A172 (cell line): Measurements from ENCODE around the gene RASAL3. TPM values are rescaled to one million over a fixed set of nuclear protein-coding genes. Genes with fewer than 3 reads are reported as not detected.
A peak's percentile ranks its signal among the peaks of the same experiment; 100 is the strongest.

Experiments
- DNase-seq: peaks from one replicate; pipeline ENCODE4 v3.0.0-alpha.2; 2015; ENCODE audit warnings: low spot score
- total RNA-seq: library from RNA; depleted of rRNA; stranded (reverse); fragments of >200 nt; shearing (Covaris generic); gene quantifications from 2 replicates; pipeline ENCODE4 v1.2.3, GENCODE V29; 2014

The RASAL3 gene
- total RNA-seq, 1 experiment from 2014 or later = not detected

DNA sequence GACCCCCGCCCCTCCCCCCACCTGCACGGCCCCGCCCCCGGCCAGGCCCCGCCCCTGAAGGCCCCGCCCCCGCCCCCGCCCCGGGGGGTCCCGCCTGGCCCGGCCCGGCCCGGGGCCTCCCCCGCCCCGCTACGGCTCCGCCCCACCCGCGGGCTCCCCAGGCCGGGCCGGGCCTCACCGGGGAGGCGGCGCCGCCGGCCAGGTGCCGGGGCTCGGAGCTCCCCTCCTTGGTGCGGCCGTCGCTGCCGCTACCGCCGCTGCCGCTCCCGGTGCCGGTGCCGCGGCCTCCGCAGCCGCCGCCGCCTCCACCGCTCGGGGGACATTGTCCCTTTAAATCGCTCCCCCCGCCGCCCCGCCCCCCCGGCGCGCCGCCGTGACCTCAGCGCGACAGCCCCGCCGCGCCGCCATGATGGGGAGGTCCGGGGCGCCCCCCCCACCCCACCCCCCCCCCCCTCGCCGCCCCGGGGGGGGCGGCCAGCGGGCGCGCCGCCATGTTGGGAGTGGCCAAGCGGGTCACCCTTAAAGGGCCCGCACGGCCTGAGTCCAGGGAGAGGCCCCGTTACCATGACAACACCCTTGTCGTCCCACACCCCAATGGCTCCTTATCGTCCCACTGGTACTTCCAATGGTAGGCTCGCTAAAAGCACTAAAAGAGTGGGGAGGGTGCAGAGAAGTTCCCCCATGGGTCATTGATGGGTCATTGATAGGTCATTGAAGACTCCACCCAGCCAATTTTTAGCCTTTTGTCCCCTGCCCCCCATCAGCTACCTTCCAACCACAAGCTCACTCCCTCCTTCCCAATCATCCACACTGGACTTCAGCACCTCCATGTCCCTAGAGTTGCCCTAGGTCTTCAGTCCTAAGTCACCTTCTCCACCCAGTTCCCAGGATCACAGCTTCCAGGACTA, 14.5 kb downstream of the RASAL3 start, which contains the start of gene WIZ:
WIZ (minus strand) TSS at position 337 of the 908 bp plus-strand sequence. CDS start 1,649 bp downstream, outside the sequence.
- DNase-seq = peak; percentile 49

DNA sequence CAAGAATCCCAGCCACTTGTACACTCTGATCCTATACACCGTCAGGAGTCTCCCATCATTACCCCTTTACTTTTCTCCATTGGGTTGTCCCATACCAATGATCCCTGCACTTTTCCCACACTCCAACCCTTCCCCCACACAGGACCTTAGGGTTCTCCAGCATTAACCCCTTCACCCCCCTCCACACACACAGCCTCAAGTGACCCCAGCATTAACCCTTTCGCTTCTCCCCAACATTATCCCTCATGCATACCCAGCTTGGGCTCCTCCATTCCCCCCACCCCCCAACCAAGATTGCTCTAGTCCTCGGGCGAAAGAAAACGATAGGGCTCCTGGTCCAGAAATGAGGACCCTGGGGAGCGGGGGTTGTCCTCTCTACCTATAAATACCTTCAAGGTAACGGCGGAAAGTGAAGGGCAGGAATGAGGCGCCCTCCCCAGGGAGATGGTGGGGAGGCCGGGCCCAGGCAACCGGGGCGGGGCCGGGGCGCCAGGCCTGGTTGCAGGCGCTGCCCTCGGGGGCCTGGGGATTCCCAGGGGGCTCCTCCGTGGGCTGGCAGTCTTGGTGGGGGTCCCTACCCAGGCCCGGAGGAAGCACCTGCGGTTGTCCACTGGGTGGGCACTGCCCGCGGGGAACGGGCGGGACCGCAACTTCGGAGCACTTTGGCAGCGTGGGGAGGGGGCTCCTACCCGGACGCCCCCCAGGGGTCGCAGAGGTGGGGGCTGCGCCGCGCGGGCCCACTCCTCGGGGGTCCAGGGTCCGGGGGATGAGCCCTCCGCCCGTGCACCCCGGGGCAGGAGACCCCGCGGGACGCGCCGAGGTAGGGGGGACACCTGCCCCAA, 15.3 kb downstream of the RASAL3 start:
- no peak for DNase-seq

DNA sequence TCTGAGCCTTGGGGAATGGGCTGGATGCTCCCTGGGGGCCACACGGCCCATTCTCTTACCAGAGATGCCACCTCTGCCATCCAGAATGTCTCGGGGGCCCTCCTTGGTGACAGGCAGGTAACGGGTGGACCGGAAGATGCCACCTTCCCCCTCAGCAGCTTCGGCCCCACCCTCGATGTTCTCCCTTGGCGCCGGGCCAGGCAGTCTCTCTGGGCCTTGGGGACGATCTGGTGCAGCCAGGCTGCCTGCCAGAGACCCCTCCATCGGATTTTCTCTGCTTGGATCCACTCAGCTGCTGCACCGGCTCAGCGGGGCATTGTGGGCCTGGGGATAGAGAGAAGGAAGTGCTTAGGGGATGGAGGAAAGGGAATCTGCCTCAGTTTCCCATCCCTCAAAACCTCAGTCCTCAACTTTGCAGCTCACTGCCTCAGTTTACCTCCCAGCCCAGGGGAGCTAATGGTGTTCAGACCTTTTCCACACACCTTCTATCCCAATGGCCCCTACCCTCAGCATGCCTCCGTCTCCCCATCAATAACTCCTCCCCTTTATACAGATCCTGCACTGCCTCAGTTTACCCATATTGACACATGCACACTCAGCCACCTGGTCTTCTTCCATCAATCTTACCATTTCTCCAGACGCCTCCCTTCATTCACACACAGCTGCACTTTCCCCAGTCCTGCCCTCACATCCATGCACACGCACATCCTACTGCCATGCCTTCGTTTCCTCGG, 16.1 kb downstream of the RASAL3 start:
- no peak for DNase-seq

DNA sequence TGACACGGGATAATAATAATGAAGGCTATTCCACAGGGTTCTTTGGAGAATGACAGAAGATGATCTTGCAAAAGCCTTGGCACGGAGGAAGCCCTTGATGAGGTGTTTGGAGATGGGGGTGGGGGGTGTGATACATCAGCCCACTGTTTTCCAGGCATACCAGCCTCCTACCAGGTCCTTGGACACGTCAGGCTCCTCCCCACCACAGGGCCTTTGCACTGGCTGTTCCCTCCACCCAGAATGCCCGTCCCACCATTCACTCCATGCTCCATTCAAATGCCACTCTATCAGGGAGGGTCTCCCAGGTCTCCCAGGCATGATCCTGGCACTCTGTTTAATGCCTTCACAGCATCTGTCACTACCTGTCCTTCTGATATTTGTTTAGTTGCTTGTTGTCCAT, 17.3 kb downstream of the RASAL3 start:
- no peak for DNase-seq

DNA sequence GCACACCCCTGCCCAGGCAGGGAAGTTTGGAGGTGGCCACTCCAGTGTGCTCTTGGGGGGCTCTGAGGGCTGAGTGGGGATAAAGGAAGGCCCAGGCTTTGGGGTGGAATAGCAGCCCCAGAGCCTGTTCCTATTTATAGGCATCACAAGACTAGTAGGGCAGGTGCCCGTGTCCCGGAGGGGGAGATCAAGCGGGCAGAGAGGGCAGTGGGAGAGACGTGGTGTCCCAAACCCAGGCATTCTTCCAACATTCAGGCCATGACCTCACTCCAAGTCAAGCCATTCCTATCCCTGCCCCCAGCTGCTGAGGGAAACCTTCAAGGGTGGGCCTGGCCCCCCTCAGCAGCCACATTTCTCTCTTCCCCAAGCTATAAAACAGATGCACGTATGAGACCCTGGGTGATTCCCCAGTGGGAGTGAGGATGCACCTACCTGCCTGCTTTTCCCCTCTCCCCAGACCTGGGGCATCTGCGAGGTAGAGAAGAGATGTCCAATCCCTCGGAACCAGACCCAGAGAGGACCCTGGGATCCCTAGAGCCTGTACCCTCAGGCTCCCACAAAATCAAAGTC, 18.5 kb downstream of the RASAL3 start:
- DNase-seq = no peak

DNA sequence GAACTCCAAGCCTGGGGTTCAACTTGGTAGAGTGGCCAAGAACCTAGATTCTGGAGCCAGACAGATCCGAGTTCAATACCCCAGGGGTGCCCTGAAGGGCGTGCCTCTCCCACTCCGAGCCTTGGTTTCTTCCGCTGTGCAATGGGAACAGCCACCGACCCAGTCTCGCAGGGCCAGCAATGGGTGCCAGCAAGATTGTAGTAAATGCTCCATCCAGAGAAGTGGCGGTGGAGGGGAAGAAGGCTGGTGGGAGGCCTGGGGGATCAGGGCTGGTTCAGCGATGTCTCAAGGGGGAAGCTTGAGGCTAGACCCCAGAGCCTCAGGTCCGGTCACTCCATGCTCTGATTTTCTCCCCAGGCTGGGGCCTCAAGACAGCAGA, 19.1 kb downstream of the RASAL3 start:
- no peak for DNase-seq

DNA sequence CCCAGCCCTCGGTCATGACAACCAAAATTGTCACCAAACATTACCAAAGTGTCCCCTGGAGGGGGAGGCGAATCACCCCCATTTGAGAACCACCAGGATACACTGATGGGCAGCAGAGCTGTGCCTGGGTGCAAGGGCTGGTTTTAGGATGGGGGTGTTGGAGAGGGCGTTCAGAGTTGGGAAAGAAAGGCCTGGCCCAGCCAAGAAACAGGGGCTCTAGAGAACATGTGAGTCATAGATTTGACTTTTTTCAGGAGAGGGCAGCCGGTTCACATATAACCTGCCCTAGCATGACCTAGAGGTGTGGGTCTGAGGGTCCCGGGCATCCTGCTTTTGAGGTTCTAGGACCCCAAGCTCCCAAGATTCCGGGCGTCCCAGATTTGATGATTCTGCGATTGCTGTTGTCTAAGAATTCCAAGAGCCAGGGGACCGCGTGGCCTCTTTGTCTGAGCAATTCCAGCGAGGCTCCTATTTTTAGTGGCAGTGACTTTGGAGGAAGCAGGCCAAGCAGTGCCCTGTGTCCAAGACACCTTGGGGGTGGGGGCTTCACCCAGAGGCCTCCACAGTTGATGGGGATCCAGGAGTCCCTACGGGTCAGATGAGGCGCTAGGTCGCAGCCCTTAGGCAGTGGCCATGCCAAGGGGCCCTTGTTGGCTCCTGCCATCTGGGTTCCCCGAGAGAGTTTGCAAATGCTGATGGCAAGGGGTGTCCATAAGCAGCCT, 19.7 kb downstream of the RASAL3 start:
- DNase-seq = no peak

DNA sequence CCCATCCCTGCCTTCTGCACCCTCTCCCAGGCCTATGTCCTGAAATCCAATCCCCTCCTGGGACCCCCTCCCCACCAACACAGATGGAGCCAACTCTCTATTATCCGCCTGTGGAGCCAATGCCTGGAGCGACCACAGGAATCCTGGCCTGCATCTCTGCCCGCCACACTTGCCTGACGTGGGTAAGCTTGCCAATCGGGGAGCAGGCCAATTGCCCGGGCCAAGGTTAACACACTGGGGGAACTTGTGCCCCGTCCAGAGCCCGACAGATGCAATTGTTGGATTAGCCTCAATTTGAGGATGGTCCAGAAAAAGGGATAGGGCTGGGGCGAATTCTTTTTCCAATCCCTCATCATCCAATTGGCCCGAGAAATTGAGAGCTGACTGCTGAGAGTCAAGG, 20.5 kb downstream of the RASAL3 start:
- DNase-seq = no peak

DNA sequence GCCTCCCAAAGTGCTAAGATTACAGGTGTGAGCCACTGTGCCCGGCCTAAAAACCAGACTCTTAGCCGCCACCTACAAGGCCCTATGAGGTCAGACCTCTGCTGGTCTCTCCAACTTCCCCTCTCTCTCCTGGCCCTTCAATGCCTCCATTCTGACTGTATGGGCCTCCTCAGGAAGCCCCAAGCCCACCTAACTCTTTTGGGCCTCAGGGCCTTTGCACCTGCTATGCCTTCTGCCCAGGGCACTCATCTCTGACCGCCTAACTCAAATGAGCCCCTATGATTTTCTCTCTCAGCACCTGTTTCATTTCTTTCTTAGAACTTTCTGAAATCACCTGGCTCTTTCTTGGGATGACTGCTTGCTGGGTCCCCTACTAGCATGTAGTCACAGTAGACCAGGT, 21.0 kb downstream of the RASAL3 start:
- DNase-seq = no peak

DNA sequence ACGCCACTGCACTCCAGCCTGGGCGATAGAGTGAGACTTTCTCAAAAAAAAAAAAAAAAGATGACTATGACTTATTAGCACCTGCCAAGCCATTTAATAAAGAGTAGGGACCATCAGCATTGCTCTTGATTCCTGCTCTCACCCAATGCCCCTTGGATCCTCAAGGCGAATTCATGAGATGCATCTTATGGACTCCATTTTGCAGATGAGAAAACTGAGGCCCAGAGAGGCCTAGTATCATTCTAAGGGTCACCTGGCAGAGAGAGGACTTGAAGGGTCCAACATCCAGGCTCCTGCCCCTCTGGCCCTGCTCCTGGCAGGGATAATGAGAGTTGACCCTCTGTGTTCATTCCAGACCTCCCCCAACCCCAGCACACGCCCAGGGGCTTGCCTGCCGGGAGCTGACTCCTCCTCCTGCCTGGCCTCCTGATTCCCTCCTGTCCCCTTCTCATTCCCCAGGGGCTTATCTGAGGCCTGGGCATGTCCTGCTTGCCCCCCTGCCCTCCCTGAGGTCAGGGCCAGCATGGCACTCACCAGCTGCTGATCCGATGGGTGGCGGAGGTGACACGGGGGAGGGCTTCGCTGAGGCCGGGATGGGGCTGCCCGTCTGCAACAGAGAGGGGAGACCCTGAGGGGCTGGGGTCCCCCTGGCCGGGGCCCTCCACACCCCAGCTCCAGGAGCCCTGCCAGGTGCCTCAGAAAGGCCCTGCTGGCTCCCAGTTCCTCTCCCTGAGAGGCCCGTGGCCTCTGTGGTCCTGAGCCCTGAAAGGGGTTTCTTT, 22.0 kb downstream of the RASAL3 start:
- no peak for DNase-seq

DNA sequence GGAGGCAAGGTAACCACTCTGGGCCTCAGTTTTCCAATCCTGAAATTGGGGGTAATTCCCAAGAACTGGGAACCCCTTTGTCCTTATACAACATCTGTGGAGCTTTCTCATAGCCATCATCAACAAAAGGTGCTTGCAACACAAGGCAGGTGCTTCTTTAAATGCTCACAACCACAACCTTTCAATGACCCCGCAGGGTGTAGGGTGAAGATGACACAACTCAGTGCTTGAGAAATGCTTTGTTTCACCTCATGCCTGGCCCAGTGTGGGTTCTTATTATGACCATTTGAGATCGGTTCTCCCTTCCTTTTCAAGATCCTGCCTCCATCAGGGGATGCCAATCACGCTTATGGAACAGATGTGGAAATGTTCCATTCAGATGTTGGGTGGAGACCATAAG, 23.0 kb downstream of the RASAL3 start:
- DNase-seq = no peak

DNA sequence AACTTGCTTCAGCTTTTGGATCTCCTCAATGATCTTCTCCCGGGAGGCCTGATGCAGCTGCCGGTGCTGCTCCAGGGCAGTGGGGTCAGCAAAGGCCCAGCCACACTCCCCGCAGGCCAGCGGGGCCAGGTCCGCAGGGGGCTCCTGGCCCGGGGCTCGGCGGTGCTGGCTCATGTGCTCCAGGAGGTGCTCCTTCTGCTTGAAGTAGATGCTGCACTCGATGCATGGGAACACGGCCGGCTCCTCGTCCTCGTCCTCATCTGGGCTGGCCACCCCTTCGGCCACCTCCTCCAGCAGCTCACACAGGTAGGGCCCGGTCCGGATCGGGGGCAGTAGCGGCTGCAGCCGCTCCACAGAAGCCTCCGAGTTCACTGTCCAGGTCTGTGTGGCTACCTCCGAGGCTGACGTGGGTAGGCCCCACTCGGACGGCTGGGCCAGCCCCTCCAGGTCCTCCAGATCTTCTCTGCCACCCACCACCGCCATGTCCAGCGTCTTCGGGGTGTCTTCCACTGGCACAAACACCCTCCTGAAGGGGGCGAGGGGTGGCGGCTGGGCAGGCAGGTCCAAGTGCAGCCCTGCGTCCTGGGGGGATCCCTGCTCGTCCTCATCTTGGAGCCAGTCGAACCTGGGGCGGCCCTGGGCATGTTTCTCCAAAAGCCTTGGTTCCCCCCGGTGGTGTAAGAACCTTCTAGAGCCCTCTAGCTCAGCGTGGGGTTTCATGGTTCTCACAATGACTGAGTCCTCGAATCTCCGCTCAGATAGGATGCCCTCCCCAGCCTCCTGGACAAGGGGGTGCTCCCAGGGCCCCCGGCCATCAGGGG, 24.3 kb downstream of the RASAL3 start:
- no peak for DNase-seq

DNA sequence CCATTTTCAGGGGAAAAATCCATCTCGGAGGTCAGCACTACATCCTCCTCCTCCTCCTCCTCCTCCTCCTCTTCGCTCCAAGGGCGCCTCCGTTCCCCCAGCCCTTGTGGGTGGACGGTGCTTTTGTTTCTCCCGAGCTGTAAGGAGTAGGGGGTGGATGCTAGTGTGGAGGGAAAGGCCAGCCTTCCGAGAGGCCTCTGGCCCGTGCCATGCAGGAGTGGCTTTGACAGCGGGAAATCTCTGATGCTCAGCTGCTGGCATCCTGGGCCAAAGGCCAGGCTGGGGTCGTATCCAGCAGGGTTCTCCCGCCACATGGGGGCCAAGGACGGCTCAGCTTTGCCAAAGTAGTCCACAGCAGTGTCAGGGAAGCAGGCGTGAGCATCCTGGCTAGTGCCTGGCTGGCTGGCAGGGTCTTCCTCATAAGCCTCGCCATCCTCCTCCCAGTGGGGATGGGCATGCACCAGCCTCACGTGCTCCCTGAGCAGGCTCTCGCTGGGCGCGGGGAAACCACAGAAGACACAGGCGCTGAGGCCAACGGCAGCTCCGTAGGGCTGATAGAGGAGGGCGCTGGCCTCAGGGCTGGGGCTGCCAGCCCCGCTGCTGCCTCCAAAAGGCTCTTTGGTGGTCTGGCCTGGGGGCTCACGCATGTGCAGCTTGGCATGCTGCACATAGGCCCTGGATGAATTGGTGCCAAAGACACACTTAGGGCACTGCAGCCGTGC, 25.1 kb downstream of the RASAL3 start:
- DNase-seq = no peak

DNA sequence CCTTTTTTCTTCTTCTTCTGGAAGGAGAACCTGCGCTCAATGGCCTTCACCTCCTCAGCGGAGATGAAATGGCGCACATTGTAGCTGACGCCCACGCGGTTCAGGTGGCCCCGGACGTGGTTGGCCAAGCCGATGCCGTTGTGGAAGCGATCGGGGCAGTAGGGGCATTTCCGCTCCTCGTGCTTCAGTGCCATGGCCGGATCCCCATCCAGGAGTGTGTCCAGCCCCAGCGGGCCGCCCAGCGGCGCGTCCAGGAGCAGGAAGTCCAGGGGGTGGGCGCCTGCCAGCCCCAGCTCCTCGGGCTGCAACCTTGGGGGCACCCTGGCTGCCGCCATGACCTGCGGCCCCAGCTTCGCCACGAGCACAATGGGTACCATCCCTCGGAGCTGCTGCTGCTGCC, 25.8 kb downstream of the RASAL3 start:
- no peak for DNase-seq

DNA sequence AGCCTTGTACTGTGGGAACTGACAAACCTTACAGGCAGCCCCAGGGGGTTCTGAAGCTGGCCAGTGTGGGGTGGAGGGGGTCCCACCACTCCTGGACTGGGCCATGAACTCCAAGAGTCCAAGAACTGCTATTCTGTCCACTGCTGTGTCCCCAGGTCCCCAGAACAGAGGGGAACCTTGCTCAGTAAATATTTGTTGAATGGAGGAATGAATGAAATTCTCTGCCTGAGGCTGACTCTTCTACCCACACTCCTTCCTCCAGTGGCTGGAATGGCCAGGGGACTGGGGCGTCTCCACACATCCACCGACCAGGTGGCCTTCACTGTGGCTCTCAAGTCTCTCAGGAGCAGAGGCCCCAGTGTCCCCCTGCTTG, 26.2 kb downstream of the RASAL3 start:
- DNase-seq = no peak

DNA sequence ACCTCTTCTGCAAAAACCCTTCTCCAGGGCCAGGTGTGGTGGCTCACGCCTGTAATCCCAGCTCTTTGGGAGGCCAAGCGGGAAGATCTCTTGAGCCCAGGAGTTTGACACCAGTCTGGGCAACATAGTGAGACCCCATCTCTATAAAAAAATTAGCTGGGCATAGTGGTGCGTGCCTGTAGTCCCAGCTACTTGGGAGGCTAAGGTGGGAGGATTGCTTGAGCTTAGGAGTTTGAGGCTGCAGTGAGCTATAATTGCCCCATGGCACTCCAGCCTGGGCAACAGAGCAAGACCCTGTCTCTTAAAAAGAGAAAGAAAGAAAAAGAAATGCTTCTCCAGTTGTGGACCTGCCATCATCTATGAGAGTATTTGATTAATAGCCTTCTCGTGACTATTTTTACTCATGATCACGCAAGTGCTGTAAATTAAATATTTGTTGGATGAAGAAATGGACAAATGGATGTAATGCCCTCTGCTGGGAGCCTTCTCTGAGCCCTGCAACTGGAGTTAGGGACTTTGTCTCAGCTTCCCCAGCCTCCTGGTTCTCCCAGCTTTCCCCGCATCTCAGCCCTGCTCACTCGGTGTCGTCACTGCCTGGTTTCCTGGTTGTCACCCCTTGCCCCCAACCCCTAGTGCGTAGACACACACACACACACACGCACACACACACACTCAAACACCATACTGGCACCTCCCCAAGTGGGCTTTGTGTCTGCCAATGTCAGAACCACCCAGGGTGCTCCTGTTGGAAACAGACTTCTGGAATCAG, 26.8 kb downstream of the RASAL3 start:
- no peak for DNase-seq

DNA sequence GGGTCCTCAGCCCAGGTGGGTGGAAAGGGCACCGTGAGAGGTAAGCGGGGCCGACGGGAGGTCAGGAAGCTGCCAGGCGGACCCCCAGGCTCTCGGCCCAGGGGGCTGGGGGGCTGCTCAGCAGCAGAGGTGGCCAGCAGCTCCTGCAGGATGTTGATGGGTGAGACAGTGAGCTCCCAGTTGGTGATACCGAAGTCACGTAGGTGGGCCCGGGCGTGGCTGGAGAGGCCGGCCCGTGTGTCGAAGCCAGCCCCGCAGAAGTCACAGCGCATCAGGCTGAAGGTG, 27.6 kb downstream of the RASAL3 start:
- DNase-seq = no peak
